AG04450 (cell line): ENCODE measurements around the gene CASP2. TPM values are rescaled to one million over a fixed set of nuclear protein-coding genes. Genes with fewer than 3 reads are reported as not detected.

Source experiments
- CTCF ChIA-PET: fragments of 300-600, 350-600 bp; formaldehyde crosslinking; extraction: SDS; loops from one replicate; lab custom pipeline; 2022; ENCODE audit warnings: antibody characterized with exemption, inconsistent platforms; lab: Charles Lee
- POLR2A ChIA-PET: fragments of 350-600 bp; formaldehyde crosslinking; extraction: SDS; loops from one replicate; lab custom pipeline; 2021; ENCODE audit warnings: antibody characterized with exemption, inconsistent platforms; lab: Yijun Ruan, JAX
- DNase-seq: peaks from one replicate; pipeline ENCODE4 v3.0.0-alpha.2; 2011; ENCODE audit warnings: low read depth, low spot score
- H3K27ac ChIP-seq: one replicate; pipeline ENCODE4 v1.5.1; 2012; ENCODE audit warnings: low read depth, low read length, control low read depth
- H3K27me3 ChIP-seq: one replicate; pipeline ENCODE4 v1.6.0; 2012; ENCODE audit warnings: low read length; ENCODE audit not compliant: control insufficient read depth, insufficient read depth
- H3K4me3 ChIP-seq: 2 replicates; pipeline ENCODE4 v1.5.1; 2011; ENCODE audit warnings: mild to moderate bottlenecking, low read depth, low read length, control low read depth
- H3K9me3 ChIP-seq: 2 replicates; pipeline ENCODE4 v1.5.1; 2012; ENCODE audit warnings: low read length; ENCODE audit not compliant: control insufficient read depth, insufficient read depth
- polyA plus RNA-seq: library from polyadenylated mRNA; depleted of rRNA; stranded (reverse); fragments of >200 nt; gene quantifications from 2 replicates; pipeline ENCODE4 v1.2.3, GENCODE V29; 2011
- TF ChIP-seq, protein P1 (sequence below): IDR thresholded peaks from 2 replicates; pipeline ENCODE4 v1.5.1; 2011; ENCODE audit warnings: low read depth, low read length, control low read depth, inconsistent platforms

The CASP2 gene
- polyA plus RNA-seq, 1 experiment, result 21.8 TPM

DNA sequence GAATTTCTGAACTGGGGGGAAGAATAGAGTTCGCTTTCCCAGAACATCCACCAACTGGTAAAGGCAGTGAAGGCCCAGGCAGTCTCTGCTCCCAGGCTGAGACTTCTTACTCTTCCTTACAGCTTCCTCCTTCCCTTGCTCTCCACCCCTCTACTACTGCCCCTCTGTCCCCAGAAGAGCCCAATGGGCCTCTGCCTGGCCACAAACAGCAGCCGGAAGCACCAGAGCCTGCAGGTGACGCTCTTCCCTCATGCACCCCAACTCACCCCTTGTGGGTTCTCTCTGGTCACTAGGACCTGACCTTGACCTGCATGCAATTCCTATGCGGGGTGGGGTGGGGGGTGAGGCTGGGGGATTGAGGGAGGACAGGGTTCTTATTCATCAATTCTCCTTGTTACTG, 57.9 kb downstream of the CASP2 start:
- CTCF ChIA-PET, result interaction anchor here (1.0 to 1.5 kb wide), 4 partner anchors 11 to 56 kb away, joined by 3 to 16 read pairs (median 6); no protein-coding TSS in a partner anchor
- Histone ChIP-seq H3K27ac (no peak overlapping the region), H3K4me3 (no peak overlapping the region), H3K9me3 (no peaks in the 10 kb centered on the region; the same call in 1 of the 2 replicates), H3K27me3 (peaks cover 39% of the 10 kb centered on the region)
- no peak for DNase-seq
- TF ChIP-seq, protein P1, sequence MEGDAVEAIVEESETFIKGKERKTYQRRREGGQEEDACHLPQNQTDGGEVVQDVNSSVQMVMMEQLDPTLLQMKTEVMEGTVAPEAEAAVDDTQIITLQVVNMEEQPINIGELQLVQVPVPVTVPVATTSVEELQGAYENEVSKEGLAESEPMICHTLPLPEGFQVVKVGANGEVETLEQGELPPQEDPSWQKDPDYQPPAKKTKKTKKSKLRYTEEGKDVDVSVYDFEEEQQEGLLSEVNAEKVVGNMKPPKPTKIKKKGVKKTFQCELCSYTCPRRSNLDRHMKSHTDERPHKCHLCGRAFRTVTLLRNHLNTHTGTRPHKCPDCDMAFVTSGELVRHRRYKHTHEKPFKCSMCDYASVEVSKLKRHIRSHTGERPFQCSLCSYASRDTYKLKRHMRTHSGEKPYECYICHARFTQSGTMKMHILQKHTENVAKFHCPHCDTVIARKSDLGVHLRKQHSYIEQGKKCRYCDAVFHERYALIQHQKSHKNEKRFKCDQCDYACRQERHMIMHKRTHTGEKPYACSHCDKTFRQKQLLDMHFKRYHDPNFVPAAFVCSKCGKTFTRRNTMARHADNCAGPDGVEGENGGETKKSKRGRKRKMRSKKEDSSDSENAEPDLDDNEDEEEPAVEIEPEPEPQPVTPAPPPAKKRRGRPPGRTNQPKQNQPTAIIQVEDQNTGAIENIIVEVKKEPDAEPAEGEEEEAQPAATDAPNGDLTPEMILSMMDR, result no peak
- POLR2A ChIA-PET, result interaction anchor here (0.6 kb wide), 1 partner anchor 38 kb away, joined by 3 read pairs; no protein-coding TSS in a partner anchor

DNA sequence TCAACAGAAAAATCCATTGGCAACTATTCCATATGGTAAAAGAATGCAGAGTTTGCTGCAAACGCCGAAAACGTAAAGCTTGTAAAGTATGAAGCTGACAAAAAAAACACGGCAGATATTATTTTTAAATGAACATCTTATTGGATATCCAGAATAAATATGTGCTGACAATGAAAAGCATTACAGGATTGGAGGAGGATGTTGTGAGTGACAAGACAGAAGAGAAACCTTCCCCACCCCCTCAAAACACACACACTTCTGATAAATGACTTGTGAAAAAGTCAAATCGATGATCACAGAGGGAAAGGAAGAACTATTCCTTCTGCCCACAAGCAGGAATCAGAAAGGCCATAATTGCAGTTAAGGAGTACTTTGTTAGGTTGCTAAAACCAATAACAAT, 59.8 kb downstream of the CASP2 start:
- no peak for DNase-seq
- TF ChIP-seq, protein P1, result no peak
- ChIA-PET CTCF (no interaction called here), POLR2A (no interaction called here)
- Histone ChIP-seq H3K4me3 (no peak overlapping the region), H3K27me3 (peaks cover 39% of the 10 kb centered on the region), H3K9me3 (no peaks in the 10 kb centered on the region; the same call in 1 of the 2 replicates), H3K27ac (no peak overlapping the region)

DNA sequence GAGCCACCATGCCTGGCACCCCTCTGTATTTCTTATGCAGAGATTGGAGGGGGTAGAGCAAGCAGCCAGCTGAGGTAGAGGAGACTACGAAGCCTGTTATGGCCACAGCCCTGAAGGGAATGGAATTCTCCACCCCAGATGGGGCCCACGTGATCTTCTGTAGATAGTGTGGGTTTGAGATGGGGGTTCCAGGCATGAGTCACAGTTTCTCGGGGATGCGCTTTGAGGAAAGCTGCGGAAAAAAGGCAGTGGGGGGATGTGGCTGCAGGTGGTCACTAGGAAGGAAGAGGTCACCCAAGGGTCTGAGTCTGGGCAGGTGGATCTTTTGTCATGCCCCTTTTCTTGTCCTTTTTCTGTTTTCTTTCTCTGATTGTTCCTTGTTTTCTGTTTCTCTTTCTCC, 62.9 kb downstream of the CASP2 start:
- DNase-seq, result no peak
- no peak overlapping the region for H3K4me3 ChIP-seq
- H3K27me3 ChIP-seq, result peaks cover 35% of the 10 kb centered on the region
- no peaks in the 10 kb centered on the region for H3K9me3 ChIP-seq
- ChIA-PET POLR2A (no interaction called here), CTCF (no interaction called here)
- H3K27ac ChIP-seq, result no peak overlapping the region
- TF ChIP-seq, protein P1, result no peak

DNA sequence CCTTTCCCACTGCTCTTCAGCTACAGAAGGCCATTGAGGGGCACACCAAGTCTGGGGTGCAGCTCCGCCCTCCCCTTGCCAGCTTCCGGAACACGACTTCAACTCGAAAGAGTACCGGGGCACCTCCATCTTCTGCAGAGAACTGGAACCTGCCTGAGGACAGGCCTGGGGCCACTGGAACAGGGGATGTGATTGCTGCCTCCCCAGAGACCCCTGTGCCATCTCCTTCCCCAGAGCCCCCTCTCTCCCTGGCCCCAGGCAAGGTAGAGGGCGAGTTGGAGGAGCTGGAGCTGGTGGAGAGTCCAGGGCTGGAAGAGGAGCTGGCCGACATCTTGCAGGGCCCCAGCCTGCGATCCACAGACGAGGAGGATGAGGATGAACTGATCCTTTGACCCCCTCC, 63.4 kb downstream of the CASP2 start:
- Histone ChIP-seq H3K27me3 (peaks cover 39% of the 10 kb centered on the region), H3K9me3 (no peaks in the 10 kb centered on the region), H3K27ac (no peak overlapping the region), H3K4me3 (no peak overlapping the region)
- TF ChIP-seq, protein P1, result no peak
- no peak for DNase-seq
- ChIA-PET CTCF (no interaction called here), POLR2A (no interaction called here)

- Histone ChIP-seq H3K27ac (no peak overlapping the region), H3K27me3 (peaks cover 31% of the 10 kb centered on the region), H3K4me3 (no peak overlapping the region), H3K9me3 (no peaks in the 10 kb centered on the region)
- ChIA-PET POLR2A (no interaction called here), CTCF (no interaction called here)
- DNase-seq, result no peak
- TF ChIP-seq, protein P1, result no peak
Measured at GRCh38 chr7:143352531-143353002, 64.4 kb downstream of the CASP2 start.
